ENCODE data around the gene EPB42. TPM values are rescaled to one million over a fixed set of nuclear protein-coding genes. Genes with fewer than 3 reads are reported as not detected.

Gene EPB42
- total and polyA plus RNA-seq, 2 experiments from 2014 or later: not detected

DNA sequence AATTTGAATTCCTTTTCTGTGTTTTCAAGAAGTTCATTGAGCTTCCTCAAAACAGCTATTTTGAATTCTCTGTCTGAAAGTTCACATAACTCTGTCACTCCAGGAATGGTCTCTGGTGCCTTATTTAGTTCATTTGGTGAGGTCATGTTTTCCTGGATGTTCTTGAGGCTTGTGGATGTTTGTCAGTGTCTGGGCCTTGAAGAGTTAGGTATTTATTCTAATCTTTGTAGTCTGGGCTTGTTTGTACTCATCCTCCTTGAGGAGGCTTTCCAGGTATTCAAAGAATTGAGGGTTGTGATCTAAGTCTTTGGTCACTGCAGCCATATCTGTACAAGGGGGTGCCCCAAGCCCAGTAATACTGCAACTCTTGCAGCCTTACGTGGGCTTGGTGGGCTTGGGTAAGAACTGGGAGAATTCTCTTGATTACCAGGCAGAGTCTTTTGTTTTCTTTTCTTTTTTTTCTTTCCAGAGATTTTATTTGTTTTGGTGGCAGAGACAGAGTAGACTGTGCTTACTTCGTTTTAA, 55.0 kb downstream of the EPB42 start:
- H3K36me3 ChIP-seq (ENCODE audit: insufficient read depth): no peaks in the 10 kb centered on the region
- no peaks in the 10 kb centered on the region for H3K27me3 ChIP-seq (ENCODE audit: insufficient read depth)
- H3K4me1 Mint-ChIP-seq: peaks cover 6% of the 10 kb centered on the region; the same call in 1 of the 3 replicates
- H3K27ac Mint-ChIP-seq: no peak overlapping the region
- H3K79me2 ChIP-seq (replicated peaks; ENCODE audit: insufficient read depth): no peaks in the 10 kb centered on the region
- ATAC-seq (no peak), DNase-seq (ENCODE audit: low spot score) (no peak)
- no peaks in the 10 kb centered on the region for H3K9me2 ChIP-seq (ENCODE audit: insufficient read depth)
- H3F3A ChIP-seq (replicated peaks; ENCODE audit: low read depth): no peaks in the 10 kb centered on the region
- no peak overlapping the region for H3K4me3 ChIP-seq
- no peak overlapping the region for H3K27ac ChIP-seq (ENCODE audit: low read depth)
- peaks cover 5% of the 10 kb centered on the region; the same call in 1 of the 2 replicates for H3K4me1 ChIP-seq (ENCODE audit: insufficient read depth)
- H3K27me3 Mint-ChIP-seq (ENCODE audit: insufficient read depth, low read depth, poor library complexity): no peaks in the 10 kb centered on the region
- H4K20me1 ChIP-seq (replicated peaks; ENCODE audit: insufficient read depth): no peaks in the 10 kb centered on the region
- no peak for TF ChIP-seq CREB1 (CRISPR knock-in tag; IDR thresholded peaks at IDR 0.05; ENCODE audit: low read depth)
- H3K4me3 Mint-ChIP-seq: no peak overlapping the region
- peaks cover 30% of the 10 kb centered on the region for H3K36me3 Mint-ChIP-seq (ENCODE audit: low read depth)
- H3K9me3 Mint-ChIP-seq: peaks cover 25% of the 10 kb centered on the region
- no peak overlapping the region for H2AFZ ChIP-seq
- no peak overlapping the region for H3K4me2 ChIP-seq

DNA sequence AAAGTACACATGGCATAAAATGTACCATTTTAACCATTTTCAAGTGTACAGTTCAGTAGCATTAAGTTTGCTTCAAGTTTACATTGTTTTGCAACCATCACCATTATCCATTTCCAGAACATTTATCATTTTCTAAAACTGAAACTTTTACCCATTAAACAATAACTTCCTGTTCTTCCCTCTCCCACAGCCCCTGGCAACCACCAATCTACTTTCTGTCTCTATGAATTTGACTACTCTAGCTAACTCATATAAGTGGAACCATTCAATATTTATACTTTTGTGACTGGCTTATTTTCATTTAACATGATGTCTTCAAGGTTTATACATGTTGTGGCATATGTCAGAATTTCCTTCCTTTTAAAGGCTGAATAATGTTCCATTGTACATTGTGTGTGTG, 67.5 kb downstream of the EPB42 start:
- TF ChIP-seq JUNB (IDR thresholded peaks at IDR 0.05; ENCODE audit: unreplicated experiment): no peak
- TF ChIP-seq ZNF462 (CRISPR knock-in tag; IDR thresholded peaks at IDR 0.05): no peak
- no peaks in the 10 kb centered on the region for H3K4me1 Mint-ChIP-seq
- H4K20me1 ChIP-seq (replicated peaks; ENCODE audit: insufficient read depth): no peaks in the 10 kb centered on the region
- H3K27ac Mint-ChIP-seq: no peak overlapping the region
- ATAC-seq (no peak), DNase-seq (ENCODE audit: low spot score) (no peak)
- H3K36me3 Mint-ChIP-seq (ENCODE audit: low read depth): no peaks in the 10 kb centered on the region
- H3K36me3 ChIP-seq (ENCODE audit: insufficient read depth): no peaks in the 10 kb centered on the region; the same call in 1 of the 2 replicates
- peaks cover 2% of the 10 kb centered on the region for H3K27me3 Mint-ChIP-seq (ENCODE audit: insufficient read depth, low read depth, poor library complexity)
- H3K9me2 ChIP-seq (ENCODE audit: insufficient read depth): no peaks in the 10 kb centered on the region
- no peaks in the 10 kb centered on the region for H3K27me3 ChIP-seq (ENCODE audit: insufficient read depth)
- no peaks in the 10 kb centered on the region for H3F3A ChIP-seq (replicated peaks; ENCODE audit: low read depth)
- H3K27ac ChIP-seq (ENCODE audit: low read depth): no peak overlapping the region
- H3K4me3 ChIP-seq: no peak overlapping the region
- H3K9me3 Mint-ChIP-seq: no peaks in the 10 kb centered on the region
- H3K4me2 ChIP-seq: no peak overlapping the region
- H3K4me3 Mint-ChIP-seq: no peak overlapping the region
- H3K79me2 ChIP-seq (replicated peaks; ENCODE audit: insufficient read depth): no peaks in the 10 kb centered on the region
- no peak overlapping the region for H2AFZ ChIP-seq
- no peaks in the 10 kb centered on the region for H3K4me1 ChIP-seq (ENCODE audit: insufficient read depth)
